HepG2 (cell line): ENCODE data around the gene ANO2. TPM values are rescaled to one million over a fixed set of nuclear protein-coding genes. Genes with fewer than 3 reads are reported as not detected.

Source experiments
- ATAC-seq: fragments of 200-7000 bp; cut with Tn5 transposase; 3 replicates; pipeline ENCODE4 v1.9.1; 2020; ENCODE audit warnings: mild to moderate bottlenecking, moderate library complexity
- BruUV-seq: library from RNA; stranded (reverse); fragments of 400-500 nt; replicated peaks from 2 replicates; lab custom pipeline; 2021; lab: Mats Ljungman, UMichigan
- CTCF ChIA-PET: fragments of 300-600 bp; formaldehyde crosslinking; extraction: SDS; loops from one replicate; lab custom pipeline; 2021; ENCODE audit warnings: low total read pairs, inconsistent platforms, low intra/inter-chr PET ratio; lab: Yijun Ruan, JAX
- POLR2A ChIA-PET: fragments of 350-600 bp; sonication (Branson Sonifier 250); formaldehyde crosslinking; loops from one replicate; lab custom pipeline; 2020; ENCODE audit warnings: antibody characterized with exemption, inconsistent platforms; lab: Yijun Ruan, JAX
- DNase-seq: peaks from one replicate; pipeline ENCODE4 v3.0.0-alpha.2; 2015; ENCODE audit warnings: low spot score
- FAIRE-seq: peaks from 3 replicates; lab custom pipeline; 2011; peaks lifted over from hg19 to GRCh38; lab: Jason Lieb, UNC
- H2AFZ ChIP-seq: one replicate; pipeline ENCODE4 v1.6.1; 2011; ENCODE audit warnings: low read length, inconsistent platforms
- H3K27ac ChIP-seq: fragments of 300-600 bp; 3 replicates; pipeline ENCODE4 v1.8.0; 2011; ENCODE audit warnings: mixed run types, mild to moderate bottlenecking, mixed read lengths, low read length, inconsistent platforms; ENCODE audit not compliant: insufficient read depth; ENCODE audit errors: extremely low read length
- H3K27me3 ChIP-seq, 2 experiments: fragments of 200-600 bp in 1 of 2; 2 replicates in 1 of 2; 3 replicates in 1 of 2; pipeline versions ENCODE4 v1.6.0 to v1.8.0; 2011; ENCODE audit warnings: low read length in 2 of 2, mild to moderate bottlenecking in 2 of 2, moderate library complexity in 2 of 2, inconsistent platforms in 1 of 2; ENCODE audit not compliant: insufficient read depth in 2 of 2, control insufficient read depth in 1 of 2
- H3K36me3 ChIP-seq, 2 experiments: fragments of 200-600 bp in 1 of 2; replicated peaks in 1 of 2; 2 replicates in 1 of 2; 3 replicates in 1 of 2; pipeline versions ENCODE4 v1.5.1 to v1.8.0; 2011; ENCODE audit warnings: low read length in 2 of 2, inconsistent platforms in 1 of 2; ENCODE audit not compliant: insufficient read depth in 2 of 2, control insufficient read depth in 1 of 2
- H3K4me1 ChIP-seq: 2 replicates; pipeline ENCODE4 v1.5.1; 2012; ENCODE audit warnings: low read length, inconsistent platforms; ENCODE audit not compliant: insufficient read depth
- H3K4me2 ChIP-seq: 2 replicates; pipeline ENCODE4 v1.6.0; 2011; ENCODE audit warnings: low read depth, low read length, inconsistent platforms
- H3K4me3 ChIP-seq, 3 experiments: fragments of 200-600 bp in 1 of 3; sonication (generic), shearing (Covaris generic) in 1 of 3; replicated peaks in 1 of 3; 2 replicates each; pipeline ENCODE4 v1.5.1; 2011 to 2016; ENCODE audit warnings: low read length in 3 of 3, inconsistent platforms in 2 of 3, low read depth in 2 of 3, mild to moderate bottlenecking in 2 of 3, control low read depth in 1 of 3, mixed read lengths in 1 of 3; ENCODE audit not compliant: insufficient read depth in 1 of 3
- H3K79me2 ChIP-seq: one replicate; pipeline ENCODE4 v1.6.1; 2011; ENCODE audit warnings: low read length, inconsistent platforms; ENCODE audit not compliant: insufficient read depth
- H3K9ac ChIP-seq: 2 replicates; pipeline ENCODE4 v1.6.0; 2011; ENCODE audit warnings: mild to moderate bottlenecking, low read depth, low read length, inconsistent platforms; ENCODE audit not compliant: insufficient read depth
- H3K9me3 ChIP-seq: 2 replicates; pipeline ENCODE4 v1.5.1; 2012; ENCODE audit warnings: mild to moderate bottlenecking, low read length
- H4K20me1 ChIP-seq: 2 replicates; pipeline ENCODE4 v1.6.0; 2011; ENCODE audit warnings: inconsistent platforms, mild to moderate bottlenecking, low read length, moderate library complexity; ENCODE audit not compliant: insufficient read depth
- ATM ChIP-seq: fragments of 450-650 bp; IDR thresholded peaks from 2 replicates; pipeline ENCODE4 v1.7.1; 2017; ENCODE audit warnings: mild to moderate bottlenecking, borderline replicate concordance
- GRHL1 ChIP-seq: sonication (generic); formaldehyde crosslinking; conservative IDR thresholded peaks from 2 replicates; pipeline ENCODE4 v1.8.0; 2022; ENCODE audit warnings: missing genetic modification reagents
- KDM1A ChIP-seq: IDR thresholded peaks from 2 replicates; pipeline ENCODE4 v1.6.1; 2016; ENCODE audit warnings: missing compliant biosample characterization
- MYPOP ChIP-seq: sonication (generic); formaldehyde crosslinking; IDR thresholded peaks from 2 replicates; pipeline ENCODE4 v1.8.1; 2023; ENCODE audit warnings: mild to moderate bottlenecking, moderate library complexity, missing genetic modification reagents
- NCOA5 ChIP-seq: sonication (generic); formaldehyde crosslinking; IDR thresholded peaks from 2 replicates; pipeline ENCODE4 v1.4.0; 2020; ENCODE audit warnings: missing genetic modification reagents
- NFATC3 ChIP-seq: sonication (generic); formaldehyde crosslinking; IDR thresholded peaks from 2 replicates; pipeline ENCODE4 v1.5.1; 2020; ENCODE audit warnings: mild to moderate bottlenecking, missing genetic modification reagents
- NFRKB ChIP-seq: fragments of 450-650 bp; IDR thresholded peaks from 2 replicates; pipeline ENCODE4 v1.6.1; 2017
- TCF12 ChIP-seq, 2 experiments: fragments of 450-650 bp in 1 of 2; sonication (generic) in 1 of 2; formaldehyde crosslinking in 1 of 2; IDR thresholded peaks; 2 replicates each; pipeline versions ENCODE4 v1.6.1 to v1.8.0; 2017 to 2022; ENCODE audit warnings: antibody characterized with exemption in 1 of 2, mild to moderate bottlenecking in 1 of 2, missing genetic modification reagents in 1 of 2, moderate library complexity in 1 of 2
- U2AF1 ChIP-seq: fragments of 200-400 bp; formaldehyde crosslinking; optimal IDR thresholded peaks from 2 replicates; pipeline ENCODE3; 2017; ENCODE audit warnings: mild to moderate bottlenecking, low read depth, low read length
- ZFP82 ChIP-seq: sonication (generic); formaldehyde crosslinking; IDR thresholded peaks from 2 replicates; pipeline ENCODE4 v1.5.1; 2020; ENCODE audit warnings: mild to moderate bottlenecking, missing genetic modification reagents, borderline replicate concordance
- ZIK1 ChIP-seq: sonication (generic); formaldehyde crosslinking; IDR thresholded peaks from 2 replicates; pipeline ENCODE4 v1.5.0; 2020; ENCODE audit warnings: mild to moderate bottlenecking, low read depth, missing genetic modification reagents, borderline replicate concordance
- ZNF331 ChIP-seq: sonication (generic); formaldehyde crosslinking; IDR thresholded peaks from 2 replicates; pipeline ENCODE4 v1.4.0; 2020; ENCODE audit warnings: missing genetic modification reagents
- ZNF550 ChIP-seq: sonication (generic); formaldehyde crosslinking; IDR thresholded peaks from 2 replicates; pipeline ENCODE4 v1.4.0; 2020; ENCODE audit warnings: mild to moderate bottlenecking, missing genetic modification reagents, borderline replicate concordance
- ZNF614 ChIP-seq: IDR thresholded peaks from 2 replicates; pipeline ENCODE4 v1.6.1; 2018; ENCODE audit warnings: missing biosample characterization, missing genetic modification reagents, inconsistent platforms, borderline replicate concordance
- ZNF713 ChIP-seq: sonication (generic); formaldehyde crosslinking; IDR thresholded peaks from 2 replicates; pipeline ENCODE4 v1.4.0; 2020; ENCODE audit warnings: mild to moderate bottlenecking, missing genetic modification reagents
- ZNF776 ChIP-seq: sonication (generic); formaldehyde crosslinking; IDR thresholded peaks from 2 replicates; pipeline ENCODE4 v1.4.0; 2020; ENCODE audit warnings: mild to moderate bottlenecking, missing genetic modification reagents
- WGBS: methylation state at CpG from one replicate; pipeline ENCODE4 v1.1.6; 2017; ENCODE audit warnings: low lambda C conversion rate; 5-methylcytosine and 5-hydroxymethylcytosine counted together
- in situ Hi-C: cut with HindIII; loops from 2 replicates; pipeline ENCODE4 v1.10.0; 2017; ENCODE audit warnings: low pct_unique_long_range_greater_than_20kb; ENCODE audit not compliant: extremely low pct_ligation_motif_present
- intact Hi-C: fragments of 100-400 bp; cut with micrococcal nuclease; formaldehyde crosslinking; loops from one replicate; pipeline ENCODE4 v1.10.0; 2022; ENCODE audit not compliant: unreplicated experiment
- polyA plus RNA-seq, 8 experiments: library from polyadenylated mRNA; depleted of rRNA in 3 of 8; stranded (reverse) in 7 of 8; unstranded in 1 of 8; fragments of >200 nt; fragmentation: Illumina TruSeq in 4 of 8; extraction: Trizol in 4 of 8; gene quantifications; 2 replicates each; pipeline versions ENCODE4 v1.2.1 to v1.2.3, GENCODE V29; 2011 to 2016; ENCODE audit warnings: low read depth in 4 of 8, missing spikeins in 1 of 8, mixed read lengths in 1 of 8; ENCODE audit not compliant: insufficient read depth in 1 of 8
- total RNA-seq, 5 experiments: library from RNA; depleted of rRNA; stranded (reverse); fragments of >200 nt; fragmentation: Illumina TruSeq; extraction: Trizol; gene quantifications; 2 replicates each; pipeline ENCODE4 v1.2.3, GENCODE V29; 2016; ENCODE audit warnings: low read depth in 1 of 5
- TF ChIP-seq, protein P1 (sequence below): sonication (generic); formaldehyde crosslinking; conservative IDR thresholded peaks from 2 replicates; pipeline ENCODE4 v1.4.0; 2020; ENCODE audit warnings: missing genetic modification reagents
- TF ChIP-seq, protein P2 (sequence below): IDR thresholded peaks from 2 replicates; pipeline ENCODE4 v1.6.1; 2016; ENCODE audit warnings: mild to moderate bottlenecking

Gene ANO2
- total and polyA plus RNA-seq, 2 of the 13 experiments (the other 11 are each of a cell fraction or from before 2014, with no cell fraction given) = 0.18 TPM; not detected in 1

GRCh38 chr12:5733916-5734315 is 211.1 kb downstream of the ANO2 start (continued):
- no peak for TF ChIP-seq ZIK1 (CRISPR knock-in tag)
- TF ChIP-seq, all 625 proteins: peak for 0

DNA sequence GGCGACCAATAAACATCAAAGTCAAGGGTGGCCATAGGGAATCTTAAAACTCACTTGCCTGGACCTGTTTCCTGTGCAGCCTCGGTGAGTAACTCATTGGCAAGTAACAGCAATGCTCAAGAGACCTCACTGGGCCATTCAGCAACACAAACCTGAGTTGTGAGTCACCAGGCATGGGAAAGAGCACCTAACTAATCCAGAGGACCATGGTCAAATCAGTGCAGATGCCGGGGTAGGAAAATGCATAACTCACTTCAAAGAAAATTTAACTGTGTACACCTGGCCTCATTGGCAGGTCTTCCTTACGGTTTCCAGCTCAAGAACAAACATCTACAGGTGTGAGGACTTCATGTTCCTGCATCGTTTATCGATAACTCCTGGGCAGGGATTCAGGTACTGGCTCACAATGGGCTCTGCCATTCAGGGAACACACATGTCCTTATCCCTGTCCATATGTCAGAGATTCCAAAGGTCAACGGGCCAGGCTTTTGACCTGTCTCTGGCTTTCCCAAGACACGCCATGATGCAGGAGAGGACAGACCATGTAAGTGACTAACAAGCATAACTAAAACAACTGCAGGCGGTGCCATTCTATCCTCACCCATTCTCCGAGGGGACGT is 211.8 kb downstream of the ANO2 start:
- no peaks in the 10 kb centered on the region for H3K79me2 ChIP-seq
- no peak overlapping the region for H3K9ac ChIP-seq
- no peak overlapping the region for H3K27ac ChIP-seq
- no TSS peak for BruUV-seq
- ATAC-seq (no peak), DNase-seq (no peak), FAIRE-seq (no peak)
- no peaks in the 10 kb centered on the region for H3K9me3 ChIP-seq
- in situ Hi-C loops (no loop called here), intact Hi-C loops (no loop called here)
- H2AFZ ChIP-seq = no peak overlapping the region
- ChIA-PET CTCF (no interaction called here), POLR2A (no interaction called here)
- H3K4me3 ChIP-seq = no peak overlapping the region
- no peaks in the 10 kb centered on the region for H3K36me3 ChIP-seq
- no peaks in the 10 kb centered on the region for H3K27me3 ChIP-seq
- H4K20me1 ChIP-seq = no peaks in the 10 kb centered on the region
- peaks cover 9% of the 10 kb centered on the region; the same call in 1 of the 2 replicates for H3K4me1 ChIP-seq
- no peak overlapping the region for H3K4me2 ChIP-seq
- WGBS = 42% methylated on average over 11 of the region's 11 CpGs
- TF ChIP-seq, protein P1, sequence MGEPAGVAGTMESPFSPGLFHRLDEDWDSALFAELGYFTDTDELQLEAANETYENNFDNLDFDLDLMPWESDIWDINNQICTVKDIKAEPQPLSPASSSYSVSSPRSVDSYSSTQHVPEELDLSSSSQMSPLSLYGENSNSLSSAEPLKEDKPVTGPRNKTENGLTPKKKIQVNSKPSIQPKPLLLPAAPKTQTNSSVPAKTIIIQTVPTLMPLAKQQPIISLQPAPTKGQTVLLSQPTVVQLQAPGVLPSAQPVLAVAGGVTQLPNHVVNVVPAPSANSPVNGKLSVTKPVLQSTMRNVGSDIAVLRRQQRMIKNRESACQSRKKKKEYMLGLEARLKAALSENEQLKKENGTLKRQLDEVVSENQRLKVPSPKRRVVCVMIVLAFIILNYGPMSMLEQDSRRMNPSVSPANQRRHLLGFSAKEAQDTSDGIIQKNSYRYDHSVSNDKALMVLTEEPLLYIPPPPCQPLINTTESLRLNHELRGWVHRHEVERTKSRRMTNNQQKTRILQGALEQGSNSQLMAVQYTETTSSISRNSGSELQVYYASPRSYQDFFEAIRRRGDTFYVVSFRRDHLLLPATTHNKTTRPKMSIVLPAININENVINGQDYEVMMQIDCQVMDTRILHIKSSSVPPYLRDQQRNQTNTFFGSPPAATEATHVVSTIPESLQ (CRISPR knock-in tag) = no peak
- TF ChIP-seq ZNF713 (CRISPR knock-in tag) = no peak
- TF ChIP-seq GRHL1 (CRISPR knock-in tag) = no peak
- no peak for TF ChIP-seq ZNF614
- no peak for TF ChIP-seq KDM1A (CRISPR knock-in tag)
- TF ChIP-seq ATM = no peak
- no peak for TF ChIP-seq TCF12 (IDR thresholded peaks at IDR 0.05)
- TF ChIP-seq TCF12 (CRISPR knock-in tag; IDR thresholded peaks at IDR 0.05) = no peak
- no peak for TF ChIP-seq NCOA5 (CRISPR knock-in tag)
- no peak for TF ChIP-seq ZNF550 (CRISPR knock-in tag)
- no peak for TF ChIP-seq NFATC3 (CRISPR knock-in tag)
- TF ChIP-seq, protein P2, sequence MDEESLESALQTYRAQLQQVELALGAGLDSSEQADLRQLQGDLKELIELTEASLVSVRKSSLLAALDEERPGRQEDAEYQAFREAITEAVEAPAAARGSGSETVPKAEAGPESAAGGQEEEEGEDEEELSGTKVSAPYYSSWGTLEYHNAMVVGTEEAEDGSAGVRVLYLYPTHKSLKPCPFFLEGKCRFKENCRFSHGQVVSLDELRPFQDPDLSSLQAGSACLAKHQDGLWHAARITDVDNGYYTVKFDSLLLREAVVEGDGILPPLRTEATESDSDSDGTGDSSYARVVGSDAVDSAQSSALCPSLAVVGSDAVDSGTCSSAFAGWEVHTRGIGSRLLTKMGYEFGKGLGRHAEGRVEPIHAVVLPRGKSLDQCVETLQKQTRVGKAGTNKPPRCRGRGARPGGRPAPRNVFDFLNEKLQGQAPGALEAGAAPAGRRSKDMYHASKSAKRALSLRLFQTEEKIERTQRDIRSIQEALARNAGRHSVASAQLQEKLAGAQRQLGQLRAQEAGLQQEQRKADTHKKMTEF (CRISPR knock-in tag) = no peak
- TF ChIP-seq U2AF1 = no peak
- TF ChIP-seq ZFP82 (CRISPR knock-in tag) = no peak
- no peak for TF ChIP-seq NFRKB
- no peak for TF ChIP-seq ZNF331
- no peak for TF ChIP-seq ZNF776 (CRISPR knock-in tag)
- TF ChIP-seq MYPOP (CRISPR knock-in tag) = no peak
